ENCODE measurements around the gene CSRNP3.

DNA sequence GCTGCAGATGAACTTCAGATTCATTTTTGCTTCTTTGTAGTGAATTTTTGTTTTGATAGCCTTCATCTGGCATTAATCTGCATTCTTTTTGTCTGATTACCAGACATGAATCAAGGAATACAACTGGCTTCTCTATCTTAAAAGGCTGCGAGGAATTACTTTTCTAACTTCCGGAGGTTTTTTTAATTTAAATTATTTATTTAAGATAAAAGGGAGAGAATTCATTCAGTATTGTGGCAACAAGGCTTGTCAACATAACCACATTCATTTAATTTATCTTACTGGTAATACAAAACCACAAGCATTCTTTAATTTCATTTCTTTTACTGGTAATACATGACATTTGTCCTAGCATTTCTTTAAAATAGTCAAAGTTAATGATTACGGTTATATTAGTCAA lies 36.0 kb downstream of the CSRNP3 start:
- TF ChIP-seq, protein P1, sequence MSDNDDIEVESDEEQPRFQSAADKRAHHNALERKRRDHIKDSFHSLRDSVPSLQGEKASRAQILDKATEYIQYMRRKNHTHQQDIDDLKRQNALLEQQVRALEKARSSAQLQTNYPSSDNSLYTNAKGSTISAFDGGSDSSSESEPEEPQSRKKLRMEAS (IDR thresholded peaks at IDR 0.05) = no peak
- TF ChIP-seq YY1 (IDR thresholded peaks at IDR 0.05; ENCODE audit: low read depth) = no peak
- TF ChIP-seq FOXM1 (IDR thresholded peaks at IDR 0.05; ENCODE audit: borderline replicate concordance, low read depth) = no peak
- TF ChIP-seq EGR1 (IDR thresholded peaks at IDR 0.05) = no peak
- TF ChIP-seq, protein P2, sequence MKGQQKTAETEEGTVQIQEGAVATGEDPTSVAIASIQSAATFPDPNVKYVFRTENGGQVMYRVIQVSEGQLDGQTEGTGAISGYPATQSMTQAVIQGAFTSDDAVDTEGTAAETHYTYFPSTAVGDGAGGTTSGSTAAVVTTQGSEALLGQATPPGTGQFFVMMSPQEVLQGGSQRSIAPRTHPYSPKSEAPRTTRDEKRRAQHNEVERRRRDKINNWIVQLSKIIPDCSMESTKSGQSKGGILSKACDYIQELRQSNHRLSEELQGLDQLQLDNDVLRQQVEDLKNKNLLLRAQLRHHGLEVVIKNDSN (IDR thresholded peaks at IDR 0.05) = no peak
- no peak for TF ChIP-seq CREB1 (IDR thresholded peaks at IDR 0.05; ENCODE audit: low read depth)
- no peak for TF ChIP-seq TAF1 (IDR thresholded peaks at IDR 0.05; ENCODE audit: low read depth)
- TF ChIP-seq RAD21 (IDR thresholded peaks at IDR 0.05; ENCODE audit: low read depth) = no peak
